ENCODE measurements around the gene SLC4A1AP.
A peak's percentile ranks its signal among the peaks of the same experiment; 100 is the strongest.

The SLC4A1AP gene

GRCh38 chr2:27653397-27653796 lies 10.3 kb upstream of the SLC4A1AP start:
- H3K27me3 ChIP-seq (ENCODE audit: insufficient read depth, poor library complexity, severe bottlenecking): no peaks in the 10 kb centered on the region

DNA sequence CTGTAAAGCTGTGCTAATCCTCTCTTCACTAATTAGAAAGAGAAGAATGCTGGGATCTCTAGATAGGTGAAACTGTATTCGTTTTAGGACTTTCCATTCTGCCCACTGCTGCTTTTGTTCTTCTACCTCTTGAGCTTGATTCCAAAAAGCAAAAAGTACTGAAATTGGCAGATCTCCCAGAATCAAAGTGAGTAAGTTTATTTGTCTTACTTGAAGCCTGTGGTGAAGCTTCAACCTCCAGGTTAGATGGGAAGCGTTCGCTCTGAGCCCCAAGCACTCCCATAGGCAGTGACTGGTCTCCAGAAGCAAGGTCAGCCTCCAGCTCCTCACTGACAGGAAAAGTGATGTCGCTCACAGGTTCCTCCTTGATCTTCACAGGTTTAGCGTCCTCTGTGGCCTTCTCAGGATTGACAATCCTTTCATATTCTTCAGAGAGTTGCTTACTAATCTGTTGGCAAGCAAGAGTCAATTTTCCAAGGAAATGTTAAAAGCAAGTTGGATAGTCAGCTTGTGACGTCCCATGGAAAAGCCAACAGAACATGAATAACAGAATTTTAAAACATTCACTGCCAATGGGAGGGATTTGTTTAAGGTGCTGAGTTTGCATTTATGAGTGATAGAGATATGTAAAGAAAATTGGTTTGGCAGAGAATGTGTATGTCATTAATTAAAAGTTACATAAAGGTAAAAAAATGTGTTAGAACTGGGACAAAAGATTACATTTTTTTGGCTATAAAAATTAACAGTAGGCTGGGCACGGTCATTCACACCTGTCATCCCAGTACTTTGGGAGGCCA lies 8.3 kb upstream of the SLC4A1AP start:
- no peak overlapping the region for H3K27ac ChIP-seq (replicated peaks)
- no peaks in the 10 kb centered on the region for H3K27me3 ChIP-seq (ENCODE audit: insufficient read depth, poor library complexity, severe bottlenecking)
- no peak overlapping the region for H3K4me3 ChIP-seq (replicated peaks; ENCODE audit: insufficient read depth, low read length)
- no peak for DNase-seq (ENCODE audit: low read depth in 1 of 2, low spot score in 1 of 2)
- TF ChIP-seq POLR2AphosphoS5 (IDR thresholded peaks at IDR 0.05; ENCODE audit: low read depth): no peak
- TF ChIP-seq, protein P1, sequence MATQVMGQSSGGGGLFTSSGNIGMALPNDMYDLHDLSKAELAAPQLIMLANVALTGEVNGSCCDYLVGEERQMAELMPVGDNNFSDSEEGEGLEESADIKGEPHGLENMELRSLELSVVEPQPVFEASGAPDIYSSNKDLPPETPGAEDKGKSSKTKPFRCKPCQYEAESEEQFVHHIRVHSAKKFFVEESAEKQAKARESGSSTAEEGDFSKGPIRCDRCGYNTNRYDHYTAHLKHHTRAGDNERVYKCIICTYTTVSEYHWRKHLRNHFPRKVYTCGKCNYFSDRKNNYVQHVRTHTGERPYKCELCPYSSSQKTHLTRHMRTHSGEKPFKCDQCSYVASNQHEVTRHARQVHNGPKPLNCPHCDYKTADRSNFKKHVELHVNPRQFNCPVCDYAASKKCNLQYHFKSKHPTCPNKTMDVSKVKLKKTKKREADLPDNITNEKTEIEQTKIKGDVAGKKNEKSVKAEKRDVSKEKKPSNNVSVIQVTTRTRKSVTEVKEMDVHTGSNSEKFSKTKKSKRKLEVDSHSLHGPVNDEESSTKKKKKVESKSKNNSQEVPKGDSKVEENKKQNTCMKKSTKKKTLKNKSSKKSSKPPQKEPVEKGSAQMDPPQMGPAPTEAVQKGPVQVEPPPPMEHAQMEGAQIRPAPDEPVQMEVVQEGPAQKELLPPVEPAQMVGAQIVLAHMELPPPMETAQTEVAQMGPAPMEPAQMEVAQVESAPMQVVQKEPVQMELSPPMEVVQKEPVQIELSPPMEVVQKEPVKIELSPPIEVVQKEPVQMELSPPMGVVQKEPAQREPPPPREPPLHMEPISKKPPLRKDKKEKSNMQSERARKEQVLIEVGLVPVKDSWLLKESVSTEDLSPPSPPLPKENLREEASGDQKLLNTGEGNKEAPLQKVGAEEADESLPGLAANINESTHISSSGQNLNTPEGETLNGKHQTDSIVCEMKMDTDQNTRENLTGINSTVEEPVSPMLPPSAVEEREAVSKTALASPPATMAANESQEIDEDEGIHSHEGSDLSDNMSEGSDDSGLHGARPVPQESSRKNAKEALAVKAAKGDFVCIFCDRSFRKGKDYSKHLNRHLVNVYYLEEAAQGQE (IDR thresholded peaks at IDR 0.05; ENCODE audit: insufficient replicate concordance, low read depth): no peak

More at GRCh38 chr2:27653397-27653796, 10.3 kb upstream of the SLC4A1AP start:
- TF ChIP-seq GABPA (IDR thresholded peaks at IDR 0.05; ENCODE audit: low read depth) (no peak), POLR2AphosphoS5 (IDR thresholded peaks at IDR 0.05; ENCODE audit: low read depth) (no peak), CTCF (IDR thresholded peaks at IDR 0.05; ENCODE audit: insufficient read depth, low read length) (no peak)
- no peak overlapping the region for H3K27ac ChIP-seq (replicated peaks)
- DNase-seq (ENCODE audit: low read depth in 1 of 2, low spot score in 1 of 2): no peak
- no peak overlapping the region for H3K4me3 ChIP-seq (replicated peaks; ENCODE audit: insufficient read depth, low read length)

GRCh38 chr2:27661371-27661770 lies 2.3 kb upstream of the SLC4A1AP start:
- Histone ChIP-seq H3K4me3 (replicated peaks; ENCODE audit: insufficient read depth, low read length) (no peak overlapping the region), H3K27me3 (ENCODE audit: insufficient read depth, poor library complexity, severe bottlenecking) (no peaks in the 10 kb centered on the region), H3K27ac (replicated peaks) (no peak overlapping the region)
- DNase-seq (ENCODE audit: low read depth in 1 of 2, low spot score in 1 of 2): no peak
- TF ChIP-seq SPI1 (IDR thresholded peaks at IDR 0.05; ENCODE audit: borderline replicate concordance, low read depth) (no peak), POLR2AphosphoS5 (IDR thresholded peaks at IDR 0.05; ENCODE audit: low read depth) (no peak), CTCF (IDR thresholded peaks at IDR 0.05; ENCODE audit: insufficient read depth, low read length) (no peak), GABPA (IDR thresholded peaks at IDR 0.05; ENCODE audit: low read depth) (no peak)
- TF ChIP-seq, protein P1 (IDR thresholded peaks at IDR 0.05; ENCODE audit: insufficient replicate concordance, low read depth): no peak

GRCh38 chr2:27664154-27664574 lies 475 bp downstream of the SLC4A1AP start:
- Histone ChIP-seq H3K4me3 (replicated peaks; ENCODE audit: insufficient read depth, low read length) (peak overlapping the region; percentile 94), H3K27ac (replicated peaks) (peak overlapping the region; percentile 93), H3K27me3 (ENCODE audit: insufficient read depth, poor library complexity, severe bottlenecking) (no peaks in the 10 kb centered on the region)
- no peak for DNase-seq (ENCODE audit: low read depth in 1 of 2, low spot score in 1 of 2)
- TF ChIP-seq GABPA (IDR thresholded peaks at IDR 0.05; ENCODE audit: low read depth): no peak
- TF ChIP-seq SPI1 (IDR thresholded peaks at IDR 0.05; ENCODE audit: borderline replicate concordance, low read depth): no peak
- TF ChIP-seq POLR2AphosphoS5 (IDR thresholded peaks at IDR 0.05; ENCODE audit: low read depth): no peak
- TF ChIP-seq, protein P1 (IDR thresholded peaks at IDR 0.05; ENCODE audit: insufficient replicate concordance, low read depth): no peak
- no peak for TF ChIP-seq CTCF (IDR thresholded peaks at IDR 0.05; ENCODE audit: insufficient read depth, low read length)
